Measurements from ENCODE around the gene PLA2G4C.
A peak's percentile ranks its signal among the peaks of the same experiment; 100 is the strongest.

The PLA2G4C gene, protein sequence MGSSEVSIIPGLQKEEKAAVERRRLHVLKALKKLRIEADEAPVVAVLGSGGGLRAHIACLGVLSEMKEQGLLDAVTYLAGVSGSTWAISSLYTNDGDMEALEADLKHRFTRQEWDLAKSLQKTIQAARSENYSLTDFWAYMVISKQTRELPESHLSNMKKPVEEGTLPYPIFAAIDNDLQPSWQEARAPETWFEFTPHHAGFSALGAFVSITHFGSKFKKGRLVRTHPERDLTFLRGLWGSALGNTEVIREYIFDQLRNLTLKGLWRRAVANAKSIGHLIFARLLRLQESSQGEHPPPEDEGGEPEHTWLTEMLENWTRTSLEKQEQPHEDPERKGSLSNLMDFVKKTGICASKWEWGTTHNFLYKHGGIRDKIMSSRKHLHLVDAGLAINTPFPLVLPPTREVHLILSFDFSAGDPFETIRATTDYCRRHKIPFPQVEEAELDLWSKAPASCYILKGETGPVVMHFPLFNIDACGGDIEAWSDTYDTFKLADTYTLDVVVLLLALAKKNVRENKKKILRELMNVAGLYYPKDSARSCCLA

GRCh38 chr19:48110350-48110966 lies at the start of gene PLA2G4C:
Gene PLA2G4C (minus strand): TSS chr19:48110817. CDS start chr19:48106529, 4,288 bp downstream.
- peak; percentile 56 to 80 (median 65) for DNase-seq (ENCODE audit: low read depth in 3 of 3, low spot score in 1 of 3)

GRCh38 chr19:48158210-48158790 lies 47.7 kb upstream of the PLA2G4C start:
- no peak for DNase-seq (ENCODE audit: low read depth in 3 of 3, low spot score in 1 of 3)

DNA sequence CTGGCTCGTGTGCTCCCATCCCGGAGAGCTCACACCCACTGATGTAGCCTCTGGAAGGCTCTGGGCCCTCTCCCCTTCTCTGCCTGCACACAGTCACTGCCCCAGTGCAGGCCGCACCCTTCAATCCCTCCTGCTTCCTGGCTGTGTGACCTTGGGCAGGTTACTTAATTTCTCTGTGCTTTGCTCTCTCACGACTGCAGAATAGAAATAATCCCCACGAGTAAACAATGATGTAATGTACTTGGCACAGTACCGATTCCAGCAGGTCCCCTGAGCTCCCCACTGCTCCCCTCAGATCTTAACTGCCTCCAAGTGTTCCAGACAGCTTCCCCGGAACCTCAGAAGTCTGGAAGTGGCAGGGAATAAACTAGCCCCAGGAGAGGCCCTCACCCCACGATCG lies 43.4 kb upstream of the PLA2G4C start:
- DNase-seq (ENCODE audit: low read depth in 3 of 3, low spot score in 1 of 3) = no peak

DNA sequence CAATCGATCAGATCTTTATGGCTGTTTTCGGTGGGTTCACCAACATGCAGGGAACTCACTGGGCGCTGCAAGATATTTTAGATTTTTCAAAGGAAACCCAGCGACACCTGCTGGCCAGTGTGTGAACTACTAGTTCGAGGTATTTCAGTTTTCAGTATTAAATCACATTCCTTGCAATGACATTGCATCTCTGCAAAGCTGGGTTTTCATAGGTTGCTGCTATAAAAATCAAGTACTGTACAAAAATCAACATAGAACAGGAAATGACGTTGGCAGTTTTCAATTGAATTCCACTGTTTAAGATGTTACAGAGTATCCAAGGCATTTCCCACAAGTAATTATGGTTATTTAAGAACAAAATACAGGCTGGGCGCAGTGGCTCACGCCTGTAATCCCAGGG lies 41.9 kb upstream of the PLA2G4C start:
- DNase-seq (ENCODE audit: low read depth in 3 of 3, low spot score in 1 of 3) = peak; percentile 26 to 60 (median 46)

- no peak for DNase-seq (ENCODE audit: low read depth in 3 of 3, low spot score in 1 of 3)
These were observed 38.8 kb upstream of the PLA2G4C start for GRCh38 chr19:48149430-48149829.

- no peak for DNase-seq (ENCODE audit: low read depth in 3 of 3, low spot score in 1 of 3)
These were observed 38.0 kb upstream of the PLA2G4C start for GRCh38 chr19:48148576-48148975.

- DNase-seq (ENCODE audit: low read depth in 3 of 3, low spot score in 1 of 3) = no peak
These were observed 37.1 kb upstream of the PLA2G4C start for GRCh38 chr19:48147597-48148175.

GRCh38 chr19:48139053-48139452 lies 28.4 kb upstream of the PLA2G4C start:
- DNase-seq (ENCODE audit: low read depth in 3 of 3, low spot score in 1 of 3) = no peak

DNA sequence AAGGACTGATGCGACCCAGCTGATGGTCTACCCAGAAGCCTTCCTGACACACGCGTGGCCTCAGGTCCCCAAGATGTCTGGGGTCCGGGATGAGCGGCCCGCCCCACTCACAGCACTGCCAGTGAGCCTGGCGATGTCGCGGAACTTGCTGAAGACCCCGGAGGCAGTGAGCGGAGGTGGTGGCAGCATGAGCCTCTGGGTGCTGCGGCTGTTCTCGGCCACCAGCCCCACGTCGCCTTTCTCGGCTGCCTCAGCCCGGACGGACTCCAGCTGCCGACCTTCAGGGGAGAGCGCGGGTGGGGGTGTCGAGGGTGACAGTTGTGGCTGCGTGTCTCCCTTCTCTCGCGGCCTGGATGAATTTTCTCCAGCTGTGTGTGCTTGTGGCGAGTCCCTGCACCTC lies 26.8 kb upstream of the PLA2G4C start:
- no peak for DNase-seq (ENCODE audit: low read depth in 3 of 3, low spot score in 1 of 3)

DNA sequence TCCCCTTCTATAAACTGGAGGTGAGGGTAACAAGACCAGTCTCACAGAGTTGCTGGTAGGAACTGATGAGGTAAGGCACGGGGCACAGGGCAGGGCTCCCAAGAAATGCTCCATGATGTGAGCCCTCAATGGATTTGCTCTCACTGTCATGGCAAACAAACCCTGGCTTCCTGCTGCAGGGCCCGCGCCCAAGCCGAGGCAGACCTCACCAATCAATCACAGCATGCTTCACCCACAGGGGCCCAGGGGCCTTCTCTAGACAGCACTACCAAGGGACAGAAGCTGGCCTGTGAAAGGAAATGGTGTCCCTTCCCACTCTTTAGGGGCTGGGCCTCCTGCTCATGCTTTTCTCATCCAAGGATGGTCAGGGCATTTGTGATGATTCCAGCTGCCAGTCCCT lies 25.9 kb upstream of the PLA2G4C start:
- no peak for DNase-seq (ENCODE audit: low read depth in 3 of 3, low spot score in 1 of 3)

- DNase-seq (ENCODE audit: low read depth in 3 of 3, low spot score in 1 of 3) = no peak
These were observed 24.8 kb upstream of the PLA2G4C start for GRCh38 chr19:48135411-48135810.

DNA sequence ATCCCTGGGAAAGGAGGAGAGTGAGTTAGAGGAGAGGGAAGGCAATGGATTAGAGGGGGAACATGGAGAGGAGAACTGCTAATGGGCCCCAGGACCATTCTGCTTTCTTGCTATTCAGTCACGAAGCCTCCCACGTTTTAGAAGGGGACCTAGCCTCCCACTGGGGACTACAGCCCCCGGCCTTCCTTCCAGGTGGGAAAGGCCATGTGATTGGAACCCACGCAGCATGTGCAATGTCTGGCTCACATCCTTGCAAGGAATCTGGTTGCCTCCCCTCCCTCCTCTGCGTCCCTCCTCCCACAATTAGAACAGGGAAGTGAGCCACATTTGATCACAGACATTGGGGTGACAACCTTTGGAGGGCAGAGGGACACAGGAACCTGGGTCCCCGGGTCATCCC lies 22.5 kb upstream of the PLA2G4C start:
- DNase-seq (ENCODE audit: low read depth in 3 of 3, low spot score in 1 of 3) = no peak

- no peak for DNase-seq (ENCODE audit: low read depth in 3 of 3, low spot score in 1 of 3)
These were observed 16.9 kb upstream of the PLA2G4C start for GRCh38 chr19:48127561-48127960.

DNA sequence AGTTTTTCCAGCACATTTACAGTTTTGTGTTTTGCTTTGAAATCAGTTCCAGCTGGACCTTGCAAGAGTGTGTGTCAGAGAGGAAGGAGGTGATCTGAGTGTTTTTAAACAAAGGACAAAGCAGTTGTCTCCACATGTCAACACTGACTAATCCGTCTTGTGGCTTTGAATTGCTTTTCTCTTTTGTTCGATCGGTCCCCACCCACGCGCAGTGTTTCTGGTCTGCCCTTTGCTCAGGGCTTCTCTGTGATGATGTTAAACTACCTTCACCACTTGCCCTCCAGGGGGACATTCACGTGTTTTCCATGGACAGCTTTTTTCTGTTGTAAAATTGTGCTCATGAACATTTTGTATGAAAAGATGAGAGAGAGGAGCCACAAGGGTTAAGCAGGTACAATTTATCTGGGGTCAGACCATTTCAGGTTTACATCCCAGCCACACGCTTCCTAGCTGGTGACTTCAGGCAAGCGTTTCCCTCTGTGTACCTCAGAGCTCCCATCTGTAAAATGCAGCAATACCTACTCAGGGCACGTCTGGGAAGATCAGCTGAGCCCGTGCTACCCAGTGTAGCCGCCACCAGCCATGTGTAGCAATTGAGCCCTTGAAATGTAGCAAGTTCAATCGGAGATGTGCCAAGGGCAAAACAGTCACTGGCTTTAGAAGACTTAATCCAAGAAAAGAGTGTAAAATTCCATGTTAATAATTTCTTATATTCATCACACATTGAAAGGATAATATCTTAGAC lies 13.5 kb upstream of the PLA2G4C start:
- DNase-seq (ENCODE audit: low read depth in 3 of 3, low spot score in 1 of 3) = no peak

GRCh38 chr19:48122421-48122820 lies 11.8 kb upstream of the PLA2G4C start:
- DNase-seq (ENCODE audit: low read depth in 3 of 3, low spot score in 1 of 3) = no peak

- DNase-seq (ENCODE audit: low read depth in 3 of 3, low spot score in 1 of 3) = no peak
These were observed 11.3 kb upstream of the PLA2G4C start for GRCh38 chr19:48121909-48122371.

DNA sequence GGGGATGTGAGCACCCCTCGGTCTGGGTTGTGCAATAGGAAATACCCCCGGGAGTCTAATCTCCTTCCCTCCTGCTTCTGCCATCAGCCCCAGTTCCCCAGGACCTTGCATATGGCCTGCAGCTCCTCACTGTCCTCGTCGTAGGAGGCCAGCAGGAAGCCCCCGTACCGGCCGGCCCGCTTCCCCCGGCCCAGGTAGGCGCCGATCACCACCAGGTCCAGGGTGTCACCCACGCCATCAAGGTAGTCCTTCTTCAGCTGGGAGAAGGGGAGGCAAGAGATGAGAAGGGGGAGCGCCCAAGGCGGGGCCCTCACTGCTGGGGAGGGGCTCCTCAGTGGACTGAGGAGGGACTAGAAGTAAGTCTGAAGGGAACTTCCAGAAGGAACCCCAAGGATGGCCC lies 10.4 kb upstream of the PLA2G4C start:
- DNase-seq (ENCODE audit: low read depth in 3 of 3, low spot score in 1 of 3) = no peak

DNA sequence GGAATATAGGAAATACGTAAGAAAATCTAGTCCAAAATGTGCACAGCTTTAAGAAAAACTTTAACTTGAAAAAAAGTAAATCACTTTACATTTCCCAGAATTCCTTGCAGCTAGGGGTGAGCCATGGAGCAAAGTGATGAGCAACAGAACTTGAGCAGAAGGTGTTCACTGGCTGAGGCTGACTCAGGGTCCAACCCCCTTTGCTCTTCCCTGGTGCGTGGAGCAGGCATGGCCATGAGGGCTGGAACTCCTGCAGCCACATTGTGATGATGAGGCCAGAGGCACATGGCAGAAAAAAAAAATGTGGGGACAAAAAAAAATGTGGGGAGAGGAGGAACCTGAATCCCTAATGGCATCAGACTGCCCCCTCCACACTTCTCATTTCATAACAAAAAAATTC lies 9.9 kb upstream of the PLA2G4C start:
- no peak for DNase-seq (ENCODE audit: low read depth in 3 of 3, low spot score in 1 of 3)

DNA sequence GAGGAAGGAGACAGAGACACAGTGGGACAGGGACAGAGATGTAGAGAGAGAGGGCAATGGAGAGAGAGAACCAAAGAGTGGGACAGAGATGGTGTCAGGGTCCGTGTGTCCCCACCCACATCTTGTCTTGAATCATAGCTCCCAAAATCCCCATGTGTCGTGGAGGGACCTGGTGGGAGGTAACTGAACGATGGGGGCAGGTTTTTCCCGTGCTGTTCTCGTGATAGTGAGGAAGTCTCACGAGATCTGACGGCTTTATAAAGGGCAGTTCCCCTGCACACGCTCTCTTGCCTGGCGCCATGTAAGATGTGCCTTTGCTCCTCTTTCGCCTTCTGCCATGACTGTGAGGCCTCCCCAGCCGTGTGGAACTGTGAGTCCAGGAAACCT lies 7.5 kb upstream of the PLA2G4C start:
- no peak for DNase-seq (ENCODE audit: low read depth in 3 of 3, low spot score in 1 of 3)

- no peak for DNase-seq (ENCODE audit: low read depth in 3 of 3, low spot score in 1 of 3)
These were observed 7.0 kb upstream of the PLA2G4C start for GRCh38 chr19:48117515-48118130.
